ENCODE data around the gene PRXL2A.

DNA sequence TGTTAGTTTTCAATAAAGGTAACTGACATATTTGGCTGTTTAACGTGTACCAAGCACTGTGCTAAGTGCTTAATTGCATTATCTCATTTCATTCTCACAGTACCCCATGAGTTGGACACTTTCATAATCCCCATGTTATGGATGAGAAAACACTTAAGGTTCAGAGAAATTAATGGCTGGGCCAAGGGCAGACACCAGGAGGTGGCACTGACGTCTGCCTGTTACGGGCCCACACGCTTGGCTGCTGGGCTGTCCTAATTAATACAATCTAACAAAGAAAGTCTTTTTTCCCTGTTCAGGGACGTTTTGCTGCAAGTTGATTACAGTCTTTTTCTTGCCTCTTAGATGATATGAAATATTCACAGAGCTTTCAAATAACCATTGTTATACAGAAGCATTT, 35.7 kb upstream of the PRXL2A start:
- no peak for TF ChIP-seq POLR2A (IDR thresholded peaks at IDR 0.05; ENCODE audit: extremely low read depth, insufficient read length)
- TF ChIP-seq, protein P1, sequence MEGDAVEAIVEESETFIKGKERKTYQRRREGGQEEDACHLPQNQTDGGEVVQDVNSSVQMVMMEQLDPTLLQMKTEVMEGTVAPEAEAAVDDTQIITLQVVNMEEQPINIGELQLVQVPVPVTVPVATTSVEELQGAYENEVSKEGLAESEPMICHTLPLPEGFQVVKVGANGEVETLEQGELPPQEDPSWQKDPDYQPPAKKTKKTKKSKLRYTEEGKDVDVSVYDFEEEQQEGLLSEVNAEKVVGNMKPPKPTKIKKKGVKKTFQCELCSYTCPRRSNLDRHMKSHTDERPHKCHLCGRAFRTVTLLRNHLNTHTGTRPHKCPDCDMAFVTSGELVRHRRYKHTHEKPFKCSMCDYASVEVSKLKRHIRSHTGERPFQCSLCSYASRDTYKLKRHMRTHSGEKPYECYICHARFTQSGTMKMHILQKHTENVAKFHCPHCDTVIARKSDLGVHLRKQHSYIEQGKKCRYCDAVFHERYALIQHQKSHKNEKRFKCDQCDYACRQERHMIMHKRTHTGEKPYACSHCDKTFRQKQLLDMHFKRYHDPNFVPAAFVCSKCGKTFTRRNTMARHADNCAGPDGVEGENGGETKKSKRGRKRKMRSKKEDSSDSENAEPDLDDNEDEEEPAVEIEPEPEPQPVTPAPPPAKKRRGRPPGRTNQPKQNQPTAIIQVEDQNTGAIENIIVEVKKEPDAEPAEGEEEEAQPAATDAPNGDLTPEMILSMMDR (IDR thresholded peaks at IDR 0.05; ENCODE audit: low read depth, low read length) = no peak
- TF ChIP-seq, protein P2, sequence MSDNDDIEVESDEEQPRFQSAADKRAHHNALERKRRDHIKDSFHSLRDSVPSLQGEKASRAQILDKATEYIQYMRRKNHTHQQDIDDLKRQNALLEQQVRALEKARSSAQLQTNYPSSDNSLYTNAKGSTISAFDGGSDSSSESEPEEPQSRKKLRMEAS (IDR thresholded peaks at IDR 0.05; ENCODE audit: low read depth, low read length) = no peak
